ENCODE data around the gene WNT1. TPM values are rescaled to one million over a fixed set of nuclear protein-coding genes. Genes with fewer than 3 reads are reported as not detected.

The WNT1 gene
- total and polyA plus RNA-seq, 9 of the 15 experiments (the other 6 are each of a cell fraction or from before 2014, with no cell fraction given) = not detected

DNA sequence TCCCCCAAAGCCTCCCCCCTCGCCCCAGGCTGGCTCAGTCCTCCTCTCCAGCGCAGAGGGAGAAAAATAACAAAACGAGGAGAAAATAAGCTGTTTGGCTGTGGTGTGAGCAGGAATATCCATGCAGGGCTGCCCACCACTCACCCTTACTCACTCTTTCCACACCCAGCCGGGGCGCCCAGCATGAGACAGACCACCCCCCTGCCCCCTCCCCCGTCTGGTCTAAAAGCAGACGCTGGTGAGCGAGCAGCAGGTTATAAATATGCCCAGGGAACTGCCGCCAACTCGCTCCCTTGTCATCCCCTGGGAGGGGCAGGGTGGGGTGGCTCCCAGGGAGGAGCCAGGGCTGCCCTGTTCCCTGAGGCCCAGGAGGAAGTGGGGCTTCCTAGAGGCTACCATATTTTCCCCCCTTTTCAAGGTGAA lies 7.4 kb downstream of the WNT1 start:
- no TSS peak for BruUV-seq (replicated peaks)
- TF ChIP-seq SMARCB1 (IDR thresholded peaks at IDR 0.05; ENCODE audit: insufficient read length, low read depth) = no peak
- TF ChIP-seq SRSF9 (IDR thresholded peaks at IDR 0.05; ENCODE audit: borderline replicate concordance, low read depth, low read length) = no peak
- TF ChIP-seq, protein P1, sequence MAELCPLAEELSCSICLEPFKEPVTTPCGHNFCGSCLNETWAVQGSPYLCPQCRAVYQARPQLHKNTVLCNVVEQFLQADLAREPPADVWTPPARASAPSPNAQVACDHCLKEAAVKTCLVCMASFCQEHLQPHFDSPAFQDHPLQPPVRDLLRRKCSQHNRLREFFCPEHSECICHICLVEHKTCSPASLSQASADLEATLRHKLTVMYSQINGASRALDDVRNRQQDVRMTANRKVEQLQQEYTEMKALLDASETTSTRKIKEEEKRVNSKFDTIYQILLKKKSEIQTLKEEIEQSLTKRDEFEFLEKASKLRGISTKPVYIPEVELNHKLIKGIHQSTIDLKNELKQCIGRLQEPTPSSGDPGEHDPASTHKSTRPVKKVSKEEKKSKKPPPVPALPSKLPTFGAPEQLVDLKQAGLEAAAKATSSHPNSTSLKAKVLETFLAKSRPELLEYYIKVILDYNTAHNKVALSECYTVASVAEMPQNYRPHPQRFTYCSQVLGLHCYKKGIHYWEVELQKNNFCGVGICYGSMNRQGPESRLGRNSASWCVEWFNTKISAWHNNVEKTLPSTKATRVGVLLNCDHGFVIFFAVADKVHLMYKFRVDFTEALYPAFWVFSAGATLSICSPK (IDR thresholded peaks at IDR 0.05; ENCODE audit: borderline replicate concordance) = no peak
- TF ChIP-seq BACH1 (tag; IDR thresholded peaks at IDR 0.05) = no peak
- TF ChIP-seq ZNF507 (tag; conservative IDR thresholded peaks at IDR 0.05) = no peak
- no peak for TF ChIP-seq ARID2 (IDR thresholded peaks at IDR 0.05)
- no peak for TF ChIP-seq POLR2G (IDR thresholded peaks at IDR 0.05; ENCODE audit: low read depth, low read length)
- TF ChIP-seq, protein P2, sequence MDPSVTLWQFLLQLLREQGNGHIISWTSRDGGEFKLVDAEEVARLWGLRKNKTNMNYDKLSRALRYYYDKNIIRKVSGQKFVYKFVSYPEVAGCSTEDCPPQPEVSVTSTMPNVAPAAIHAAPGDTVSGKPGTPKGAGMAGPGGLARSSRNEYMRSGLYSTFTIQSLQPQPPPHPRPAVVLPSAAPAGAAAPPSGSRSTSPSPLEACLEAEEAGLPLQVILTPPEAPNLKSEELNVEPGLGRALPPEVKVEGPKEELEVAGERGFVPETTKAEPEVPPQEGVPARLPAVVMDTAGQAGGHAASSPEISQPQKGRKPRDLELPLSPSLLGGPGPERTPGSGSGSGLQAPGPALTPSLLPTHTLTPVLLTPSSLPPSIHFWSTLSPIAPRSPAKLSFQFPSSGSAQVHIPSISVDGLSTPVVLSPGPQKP (CRISPR knock-in tag; IDR thresholded peaks at IDR 0.05) = no peak
- no peak for TF ChIP-seq CAMTA2 (CRISPR knock-in tag; conservative IDR thresholded peaks at IDR 0.05)
- TF ChIP-seq ARID1B (IDR thresholded peaks at IDR 0.05) = no peak
- no peak for TF ChIP-seq ZNF354B (CRISPR knock-in tag; IDR thresholded peaks at IDR 0.05)
- TF ChIP-seq CBX2 (IDR thresholded peaks at IDR 0.05; ENCODE audit: insufficient read depth, low read length, poor library complexity, severe bottlenecking) = no peak
- Histone ChIP-seq H3K36me3 (ENCODE audit: control insufficient read depth, insufficient read depth, low read length) (no peaks in the 10 kb centered on the region), H3K9me3 (replicated peaks; ENCODE audit: control insufficient read depth, insufficient read depth, low read depth, low read length) (no peaks in the 10 kb centered on the region), H3K27ac (ENCODE audit: extremely low read depth, low read depth, low read length) (no peak overlapping the region), H3K79me2 (ENCODE audit: control insufficient read depth, insufficient read depth, low read length) (no peaks in the 10 kb centered on the region), H2AFZ (ENCODE audit: low read depth, low read length) (no peak overlapping the region), H3K9me1 (ENCODE audit: control insufficient read depth, insufficient read depth, low read length) (peaks cover 3% of the 10 kb centered on the region), H4K20me1 (replicated peaks; ENCODE audit: control insufficient read depth, insufficient read depth, low read length) (peaks cover 5% of the 10 kb centered on the region), H3K27me3 (ENCODE audit: control insufficient read depth in 2 of 2, insufficient read depth in 2 of 2, low read length in 2 of 2) (peaks cover 31 to 64% of the 10 kb centered on the region in 2 experiments; a peak in 4 of 5 replicates), H3K9ac (ENCODE audit: insufficient read depth in 1 of 2, low read depth in 2 of 2, low read length in 2 of 2) (peak overlapping the region in 1 of 2 experiments; percentile 26; a peak in 1 of 4 replicates), H3K4me3 (no peak overlapping the region), H3K4me1 (replicated peaks in 1 of 2; ENCODE audit: control insufficient read depth in 2 of 2, insufficient read depth in 2 of 2, low read length in 2 of 2) (peaks cover 2 to 17% of the 10 kb centered on the region in 2 experiments; a peak in 3 of 5 replicates), H3K4me2 (ENCODE audit: insufficient read depth, low read length) (no peak overlapping the region)
- ATAC-seq = no peak
- intact Hi-C loops (cut with micrococcal nuclease) = loop anchor here (5.0 to 10.0 kb wide), 2 partner anchors 53 to 231 kb away; no protein-coding TSS in a partner anchor
- 0% methylated on average over 3 of the region's 10 CpGs for WGBS (ENCODE audit: insufficient coverage, low coverage, missing lambda C conversion rate)
- ChIA-PET CTCF (ENCODE audit: low intra/inter-chr PET ratio) (no interaction called here), POLR2A (interaction anchor here (0.7 kb wide), 1 partner anchor 33 kb away, joined by 3 read pairs; no protein-coding TSS in a partner anchor)
- no peak for DNase-seq (ENCODE audit: extremely low read depth in 1 of 4, low spot score in 3 of 4)
- in situ Hi-C loops (cut with MboI) = no loop called here
- FAIRE-seq = no peak

All from K562 (cell line).